ENCODE results near the gene UBE2S.

DNA sequence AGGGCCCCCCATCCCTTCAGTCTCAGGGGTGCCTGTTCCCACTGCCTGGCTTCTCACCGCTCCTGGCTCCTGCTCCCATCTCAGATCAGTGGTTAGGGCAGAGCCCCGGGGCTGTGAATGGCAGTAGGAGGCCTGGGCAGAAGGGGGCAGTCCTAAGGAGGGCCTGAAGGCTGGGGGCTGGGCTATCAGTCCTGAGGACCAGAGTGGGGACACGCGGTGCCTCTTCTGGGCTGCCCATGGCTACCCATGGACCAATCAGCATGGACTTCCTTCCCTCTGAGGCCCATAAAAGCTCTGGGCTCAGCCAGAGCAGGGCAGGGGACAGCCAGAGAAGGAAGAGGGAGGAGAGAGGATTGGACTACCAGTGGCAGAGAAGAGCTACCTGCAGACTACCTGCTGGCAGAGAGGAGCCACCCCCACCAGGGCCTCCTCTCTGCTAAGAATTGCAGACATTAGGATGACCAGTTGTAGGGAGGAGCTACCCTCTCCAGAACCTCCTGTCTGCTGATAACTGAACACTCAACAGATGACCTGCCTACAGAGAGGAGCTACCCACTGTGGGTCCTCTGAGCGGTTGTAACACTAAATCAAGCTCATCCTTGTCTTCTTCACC is 12.1 kb upstream of the UBE2S start:
- TF ChIP-seq, protein P1, sequence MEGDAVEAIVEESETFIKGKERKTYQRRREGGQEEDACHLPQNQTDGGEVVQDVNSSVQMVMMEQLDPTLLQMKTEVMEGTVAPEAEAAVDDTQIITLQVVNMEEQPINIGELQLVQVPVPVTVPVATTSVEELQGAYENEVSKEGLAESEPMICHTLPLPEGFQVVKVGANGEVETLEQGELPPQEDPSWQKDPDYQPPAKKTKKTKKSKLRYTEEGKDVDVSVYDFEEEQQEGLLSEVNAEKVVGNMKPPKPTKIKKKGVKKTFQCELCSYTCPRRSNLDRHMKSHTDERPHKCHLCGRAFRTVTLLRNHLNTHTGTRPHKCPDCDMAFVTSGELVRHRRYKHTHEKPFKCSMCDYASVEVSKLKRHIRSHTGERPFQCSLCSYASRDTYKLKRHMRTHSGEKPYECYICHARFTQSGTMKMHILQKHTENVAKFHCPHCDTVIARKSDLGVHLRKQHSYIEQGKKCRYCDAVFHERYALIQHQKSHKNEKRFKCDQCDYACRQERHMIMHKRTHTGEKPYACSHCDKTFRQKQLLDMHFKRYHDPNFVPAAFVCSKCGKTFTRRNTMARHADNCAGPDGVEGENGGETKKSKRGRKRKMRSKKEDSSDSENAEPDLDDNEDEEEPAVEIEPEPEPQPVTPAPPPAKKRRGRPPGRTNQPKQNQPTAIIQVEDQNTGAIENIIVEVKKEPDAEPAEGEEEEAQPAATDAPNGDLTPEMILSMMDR (IDR thresholded peaks at IDR 0.05; ENCODE audit: poor library complexity, severe bottlenecking) = no peak
- TF ChIP-seq POLR2AphosphoS5 (IDR thresholded peaks at IDR 0.05) = no peak
- TF ChIP-seq EP300 (conservative IDR thresholded peaks at IDR 0.05; ENCODE audit: poor library complexity, severe bottlenecking) = no peak
